IMR-90 (cell line): ENCODE data around the gene RNF4. TPM values are rescaled to one million over a fixed set of nuclear protein-coding genes. Genes with fewer than 3 reads are reported as not detected.
A peak's percentile ranks its signal among the peaks of the same experiment; 100 is the strongest.

Experiments
- ATAC-seq: fragments of 200-7000 bp; cut with Tn5 transposase; 2 replicates; pipeline ENCODE4 v1.9.1; 2020; ENCODE audit warnings: low read depth, mild to moderate bottlenecking, moderate library complexity
- BruUV-seq: library from RNA; stranded (reverse); fragments of 400-500 nt; replicated peaks from 2 replicates; lab custom pipeline; 2021; lab: Mats Ljungman, UMichigan
- CTCF ChIA-PET: fragments of 300-600 bp; formaldehyde crosslinking; extraction: SDS; loops from one replicate; lab custom pipeline; 2021; ENCODE audit warnings: antibody characterized with exemption; lab: Yijun Ruan, JAX
- POLR2A ChIA-PET: fragments of 300-600 bp; sonication (Branson Sonifier 250); formaldehyde crosslinking; loops from one replicate; lab custom pipeline; 2022; ENCODE audit warnings: antibody characterized with exemption; ENCODE audit not compliant: unreplicated experiment; lab: Charles Lee
- DNase-seq: peaks from one replicate; pipeline ENCODE4 v3.0.0; 2013
- H2AFZ ChIP-seq: replicated peaks from 2 replicates; pipeline ENCODE3; 2013; ENCODE audit warnings: low read length, mild to moderate bottlenecking; ENCODE audit not compliant: poor library complexity
- H2AK5ac ChIP-seq: 2 replicates; pipeline ENCODE4 v1.6.1; 2013; ENCODE audit warnings: low read depth, low read length, inconsistent platforms
- H2AK9ac ChIP-seq: replicated peaks from 2 replicates; pipeline ENCODE3; 2013; ENCODE audit warnings: mild to moderate bottlenecking, low read depth, low read length, moderate library complexity; ENCODE audit not compliant: poor library complexity
- H2BK120ac ChIP-seq: 2 replicates; pipeline ENCODE4 v1.6.1; 2013; ENCODE audit warnings: low read depth, low read length, inconsistent platforms
- H2BK15ac ChIP-seq: 3 replicates; pipeline ENCODE4 v1.6.1; 2013; ENCODE audit warnings: low read depth, low read length, inconsistent platforms
- H2BK20ac ChIP-seq: 2 replicates; pipeline ENCODE4 v1.6.1; 2013; ENCODE audit warnings: low read depth, mild to moderate bottlenecking, inconsistent platforms, low read length, moderate library complexity
- H2BK5ac ChIP-seq: 2 replicates; pipeline ENCODE4 v1.6.1; 2013; ENCODE audit warnings: mild to moderate bottlenecking, low read depth, low read length, inconsistent platforms; ENCODE audit not compliant: poor library complexity, severe bottlenecking
- H3K14ac ChIP-seq: replicated peaks from 2 replicates; pipeline ENCODE4 v1.6.1; 2013; ENCODE audit warnings: low read depth, low read length, inconsistent platforms
- H3K18ac ChIP-seq: 2 replicates; pipeline ENCODE4 v1.6.1; 2013; ENCODE audit warnings: low read depth, low read length, control low read depth
- H3K23ac ChIP-seq: 2 replicates; pipeline ENCODE4 v1.6.1; 2013; ENCODE audit warnings: low read depth, low read length, inconsistent platforms
- H3K27ac ChIP-seq: 2 replicates; pipeline ENCODE4 v1.5.1; 2013; ENCODE audit warnings: mild to moderate bottlenecking, control low read depth, low read length; ENCODE audit not compliant: insufficient read depth
- H3K27me3 ChIP-seq: 2 replicates; pipeline ENCODE4 v1.6.1; 2013; ENCODE audit warnings: low read length; ENCODE audit not compliant: control insufficient read depth, insufficient read depth
- H3K36me3 ChIP-seq: 2 replicates; pipeline ENCODE4 v1.6.1; 2013; ENCODE audit warnings: low read length, mixed read lengths; ENCODE audit not compliant: control insufficient read depth, insufficient read depth
- H3K4ac ChIP-seq: 2 replicates; pipeline ENCODE4 v1.6.1; 2013; ENCODE audit warnings: low read depth, low read length, inconsistent platforms
- H3K4me1 ChIP-seq: 2 replicates; pipeline ENCODE4 v1.6.1; 2013; ENCODE audit warnings: low read length, mixed read lengths; ENCODE audit not compliant: control insufficient read depth, insufficient read depth
- H3K4me2 ChIP-seq: 2 replicates; pipeline ENCODE4 v1.6.1; 2013; ENCODE audit warnings: low read depth, mild to moderate bottlenecking, control low read depth, low read length, moderate library complexity
- H3K4me3 ChIP-seq: 2 replicates; pipeline ENCODE4 v1.5.1; 2013; ENCODE audit warnings: low read depth, mild to moderate bottlenecking, control low read depth, low read length, moderate library complexity; ENCODE audit not compliant: insufficient read depth
- H3K56ac ChIP-seq: 2 replicates; pipeline ENCODE4 v1.6.1; 2013; ENCODE audit warnings: low read length, inconsistent platforms; ENCODE audit not compliant: insufficient read depth; ENCODE audit errors: extremely low read depth
- H3K79me1 ChIP-seq, 2 experiments: 2 replicates each; pipeline ENCODE4 v1.6.1; 2013; ENCODE audit warnings: low read length in 2 of 2, inconsistent platforms in 1 of 2, low read depth in 1 of 2
- H3K9ac ChIP-seq: 2 replicates; pipeline ENCODE4 v1.6.1; 2013; ENCODE audit warnings: low read depth, low read length, control low read depth
- H3K9me1 ChIP-seq: 2 replicates; pipeline ENCODE4 v1.6.1; 2013; ENCODE audit warnings: low read length, inconsistent platforms; ENCODE audit not compliant: insufficient read depth
- H3K9me3 ChIP-seq: 2 replicates; pipeline ENCODE4 v1.6.1; 2013; ENCODE audit warnings: low read length; ENCODE audit not compliant: control insufficient read depth, insufficient read depth
- H4K20me1 ChIP-seq: 2 replicates; pipeline ENCODE4 v1.6.1; 2013; ENCODE audit warnings: low read length, inconsistent platforms; ENCODE audit not compliant: insufficient read depth
- H4K5ac ChIP-seq: 2 replicates; pipeline ENCODE4 v1.6.1; 2013; ENCODE audit warnings: mild to moderate bottlenecking, low read depth, low read length, control low read depth
- H4K8ac ChIP-seq, 2 experiments: 2 replicates each; pipeline ENCODE4 v1.6.1; 2013; ENCODE audit warnings: low read depth in 2 of 2, low read length in 2 of 2, control low read depth in 1 of 2, inconsistent platforms in 1 of 2
- H4K91ac ChIP-seq: 2 replicates; pipeline ENCODE4 v1.6.1; 2013; ENCODE audit warnings: low read depth, low read length, inconsistent platforms; ENCODE audit not compliant: insufficient read depth
- BHLHE40 ChIP-seq: fragments of 150-350 bp; IDR thresholded peaks from 2 replicates; pipeline ENCODE4 v1.6.1; 2016; ENCODE audit warnings: mild to moderate bottlenecking, low read depth, low read length
- CEBPB ChIP-seq: IDR thresholded peaks from 2 replicates; pipeline ENCODE4 v1.6.1; 2012; ENCODE audit warnings: low read depth, low read length, improper control_type of control experiment
- CHD1 ChIP-seq: IDR thresholded peaks from 2 replicates; pipeline ENCODE4 v1.6.1; 2012; ENCODE audit warnings: low read depth, low read length, improper control_type of control experiment
- CTCF ChIP-seq: conservative IDR thresholded peaks from 2 replicates; pipeline ENCODE4 v1.5.1; 2012; ENCODE audit warnings: mild to moderate bottlenecking, low read depth, low read length, improper control_type of control experiment
- ELK1 ChIP-seq: fragments of 150-350 bp; IDR thresholded peaks from 2 replicates; pipeline ENCODE4 v1.6.1; 2016; ENCODE audit warnings: low read depth, mild to moderate bottlenecking, low read length, moderate library complexity, borderline replicate concordance
- FOS ChIP-seq: fragments of 150-350 bp; IDR thresholded peaks from 2 replicates; pipeline ENCODE4 v1.6.1; 2016; ENCODE audit warnings: low read depth, low read length
- MAFK ChIP-seq: IDR thresholded peaks from 2 replicates; pipeline ENCODE4 v1.6.1; 2012; ENCODE audit warnings: low read depth, low read length, improper control_type of control experiment
- MAZ ChIP-seq: IDR thresholded peaks from 2 replicates; pipeline ENCODE4 v1.6.1; 2012; ENCODE audit warnings: low read depth, mild to moderate bottlenecking, low read length, improper control_type of control experiment, moderate library complexity, borderline replicate concordance
- MXI1 ChIP-seq: IDR thresholded peaks from 2 replicates; pipeline ENCODE4 v1.6.1; 2012; ENCODE audit warnings: low read depth, mild to moderate bottlenecking, low read length, moderate library complexity, borderline replicate concordance
- NFE2L2 ChIP-seq: fragments of 150-350 bp; IDR thresholded peaks from 2 replicates; pipeline ENCODE4 v1.6.1; 2016; ENCODE audit warnings: low read depth, mild to moderate bottlenecking, low read length
- POLR2A ChIP-seq: IDR thresholded peaks from 2 replicates; pipeline ENCODE4 v1.6.1; 2012; ENCODE audit warnings: mild to moderate bottlenecking, low read depth, low read length
- RAD21 ChIP-seq: IDR thresholded peaks from 2 replicates; pipeline ENCODE4 v1.6.1; 2012; ENCODE audit warnings: low read length, improper control_type of control experiment
- RCOR1 ChIP-seq: IDR thresholded peaks from 2 replicates; pipeline ENCODE4 v1.6.1; 2012; ENCODE audit warnings: mild to moderate bottlenecking, low read length, improper control_type of control experiment; ENCODE audit not compliant: insufficient replicate concordance
- RFX5 ChIP-seq: IDR thresholded peaks from 2 replicates; pipeline ENCODE4 v1.8.0; 2012; ENCODE audit warnings: low read depth, mild to moderate bottlenecking, low read length, moderate library complexity
- SMC3 ChIP-seq: fragments of 150-350 bp; IDR thresholded peaks from 2 replicates; pipeline ENCODE4 v1.6.1; 2016; ENCODE audit warnings: low read depth, mild to moderate bottlenecking, antibody characterized with exemption, low read length, moderate library complexity
- USF2 ChIP-seq: fragments of 150-350 bp; IDR thresholded peaks from 2 replicates; pipeline ENCODE4 v1.6.1; 2017; ENCODE audit warnings: mild to moderate bottlenecking, antibody characterized with exemption, low read length, low read depth
- WGBS, 2 experiments: methylation state at CpG; one replicate each; pipeline versions ENCODE4 v1.1.5 to v1.1.7; 2013; ENCODE audit warnings: missing lambda C conversion rate in 2 of 2; ENCODE audit not compliant: insufficient read length in 1 of 2; ENCODE audit errors: extremely low coverage in 2 of 2; 5-methylcytosine and 5-hydroxymethylcytosine counted together
- dilution Hi-C: fragments of 300-500 bp; cut with HindIII; formaldehyde crosslinking; loops from one replicate; pipeline ENCODE4 v1.14.3; 2018; ENCODE audit warnings: low sequenced_read_pairs; ENCODE audit not compliant: unreplicated experiment
- in situ Hi-C: fragments of 300-500 bp; cut with MboI; formaldehyde crosslinking; loops from 3 replicates; pipeline ENCODE4 v1.14.3; 2019; ENCODE audit warnings: low sequenced_read_pairs, inconsistent platforms, mixed read lengths
- intact Hi-C: fragments of 100-400 bp; cut with micrococcal nuclease; formaldehyde crosslinking; loops from 2 replicates; pipeline ENCODE4 v1.10.0; 2022
- polyA plus RNA-seq, 3 experiments: library from polyadenylated mRNA; depleted of rRNA; stranded (reverse); fragments of >200 nt; gene quantifications; 2 replicates each; pipeline ENCODE4 v1.2.3, GENCODE V29; 2012; ENCODE audit warnings: low replicate concordance in 1 of 3
- total RNA-seq: library from RNA; depleted of rRNA; stranded (reverse); fragments of >200 nt; gene quantifications from 2 replicates; pipeline ENCODE4 v1.2.3, GENCODE V29; 2012

Gene RNF4
- total and polyA plus RNA-seq, 2 of the 4 experiments (the other 2 are of a cell fraction): 63.8 to 73.8 TPM

- WGBS, 2 experiments: 100% methylated on average over 4 of the region's 7 CpGs; no CpG with 5 or more reads in 1 of the 2 experiments
- H3K27ac ChIP-seq: no peak overlapping the region
- no peak overlapping the region for H4K5ac ChIP-seq
- in situ Hi-C loops (no loop called here), intact Hi-C loops (no loop called here), dilution Hi-C loops (no loop called here)
- no peak overlapping the region for H3K9ac ChIP-seq
- ATAC-seq: no peak
- H3K4me3 ChIP-seq: no peak overlapping the region
- no TSS peak for BruUV-seq
- H3K23ac ChIP-seq: no peak overlapping the region
- no peak overlapping the region for H4K91ac ChIP-seq
- peak; percentile 13 for DNase-seq
- H2AK9ac ChIP-seq: no peak overlapping the region
- no peak overlapping the region for H3K56ac ChIP-seq
- no peaks in the 10 kb centered on the region for H3K4me1 ChIP-seq
- H3K14ac ChIP-seq: no peak overlapping the region
- no peak overlapping the region for H2BK120ac ChIP-seq
- H3K36me3 ChIP-seq: peaks cover 2% of the 10 kb centered on the region
- H2BK15ac ChIP-seq: no peak overlapping the region
- no peak overlapping the region for H3K4me2 ChIP-seq
- H2BK5ac ChIP-seq: no peak overlapping the region
- no peak overlapping the region for H2AK5ac ChIP-seq
- POLR2A ChIA-PET: no interaction called here
- no peak overlapping the region for H3K18ac ChIP-seq
- no peak overlapping the region for H2BK20ac ChIP-seq
- CTCF ChIA-PET: no interaction called here
- no peaks in the 10 kb centered on the region for H3K27me3 ChIP-seq
- H3K9me1 ChIP-seq: peaks cover 4% of the 10 kb centered on the region
- H4K8ac ChIP-seq: no peak overlapping the region
- H3K79me1 ChIP-seq: peaks cover 0 to 42% of the 10 kb centered on the region in 2 experiments; a peak in 2 of 4 replicates
- H2AFZ ChIP-seq: no peak overlapping the region
- no peak for TF ChIP-seq RCOR1
- no peak for TF ChIP-seq FOS
- no peak for TF ChIP-seq CTCF
- no peak for TF ChIP-seq BHLHE40
- no peak for TF ChIP-seq RAD21
- TF ChIP-seq SMC3: no peak
- TF ChIP-seq MXI1: no peak
- no peak for TF ChIP-seq USF2
- no peak for TF ChIP-seq CHD1
- TF ChIP-seq NFE2L2: no peak
- TF ChIP-seq MAZ: no peak
- no peak for TF ChIP-seq ELK1
- TF ChIP-seq RFX5: no peak
- no peak for TF ChIP-seq CEBPB
- no peak for TF ChIP-seq POLR2A
- TF ChIP-seq MAFK: no peak
- no peaks in the 10 kb centered on the region for H3K9me3 ChIP-seq
- H4K20me1 ChIP-seq: peaks cover 93% of the 10 kb centered on the region
- no peak overlapping the region for H3K4ac ChIP-seq
Observed at GRCh38 chr4:2545321-2546013, 76.6 kb downstream of the RNF4 start.
